Measurements from ENCODE around the gene FBLN7. TPM values are rescaled to one million over a fixed set of nuclear protein-coding genes. Genes with fewer than 3 reads are reported as not detected.

Gene FBLN7
- total and polyA plus RNA-seq, 2 of the 8 experiments (the other 6 are each of a cell fraction or from before 2014, with no cell fraction given): 0.30 to 0.77 TPM

DNA sequence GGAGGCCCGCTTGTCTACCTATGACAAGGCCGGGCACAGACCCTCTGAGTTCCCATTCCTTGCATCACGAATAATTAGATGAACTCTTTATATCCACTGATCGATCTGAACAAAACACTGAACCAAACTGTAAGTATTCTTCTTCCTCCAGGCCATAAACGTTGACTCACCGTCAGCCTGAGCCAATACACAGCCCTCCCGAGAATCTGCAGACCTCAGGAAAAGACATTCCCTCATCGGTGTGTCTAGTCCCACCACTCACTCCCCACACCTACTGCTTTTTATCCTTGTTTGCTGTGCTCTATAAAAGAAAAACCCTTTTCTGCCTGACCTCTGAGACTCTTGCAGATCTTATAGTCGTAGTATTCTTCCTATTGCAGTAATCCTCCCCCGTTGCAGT lies 42.1 kb upstream of the FBLN7 start:
- 90% methylated on average over 10 of the region's 10 CpGs; no CpG with 5 or more reads in 1 of the 2 experiments for WGBS, 2 experiments (ENCODE audit: extremely low coverage in 1 of 2, insufficient coverage in 1 of 2, insufficient read length in 1 of 2, insufficient replicate concordance in 2 of 2, low coverage in 1 of 2, low lambda C conversion rate in 2 of 2, missing lambda C conversion rate in 1 of 2)
- no peak overlapping the region for H2AK5ac ChIP-seq (ENCODE audit: low read depth, low read length)
- H3K4ac ChIP-seq (replicated peaks; ENCODE audit: insufficient read length, low read depth, low read length): no peak overlapping the region
- no peak overlapping the region for H3K27ac ChIP-seq (ENCODE audit: low read depth, low read length)
- no peaks in the 10 kb centered on the region for H3K27me3 ChIP-seq (replicated peaks in 1 of 4; ENCODE audit: control insufficient read depth in 3 of 4, extremely low read depth in 1 of 4, insufficient read depth in 3 of 4, low read length in 3 of 4)
- no peak overlapping the region for H3K4me3 ChIP-seq (ENCODE audit: extremely low read depth in 1 of 4, insufficient read depth in 2 of 4, low read depth in 3 of 4, low read length in 4 of 4)
- H2BK15ac ChIP-seq (ENCODE audit: low read length): no peak overlapping the region
- H3K9ac ChIP-seq (replicated peaks in 1 of 4; ENCODE audit: extremely low read depth in 1 of 4, low read depth in 3 of 4, low read length in 3 of 4): no peak overlapping the region
- H3K23me2 ChIP-seq (ENCODE audit: low read depth, low read length): no peaks in the 10 kb centered on the region
- no peak for FAIRE-seq
- no peak overlapping the region for H2BK5ac ChIP-seq (ENCODE audit: low read depth, low read length)
- H3K9me3 ChIP-seq (ENCODE audit: insufficient read depth in 2 of 2, low read depth in 1 of 2, low read length in 1 of 2): no peaks in the 10 kb centered on the region
- no peak overlapping the region for H2AFZ ChIP-seq (ENCODE audit: low read length)
- H3K79me1 ChIP-seq (ENCODE audit: low read depth, low read length): no peaks in the 10 kb centered on the region
- H2BK12ac ChIP-seq (ENCODE audit: low read depth, low read length): no peak overlapping the region
- no peak overlapping the region for H4K5ac ChIP-seq (ENCODE audit: insufficient read length, low read depth, low read length)
- no peak overlapping the region for H3K56ac ChIP-seq (replicated peaks; ENCODE audit: insufficient read length, low read depth, low read length)
- H2BK120ac ChIP-seq (replicated peaks; ENCODE audit: low read depth, low read length): no peak overlapping the region
- H3K18ac ChIP-seq (ENCODE audit: extremely low read depth, low read length): no peak overlapping the region
- no peaks in the 10 kb centered on the region for H3K4me1 ChIP-seq (replicated peaks in 1 of 4; ENCODE audit: control insufficient read depth in 3 of 4, insufficient read depth in 4 of 4, low read length in 3 of 4)
- no peak overlapping the region for H3K23ac ChIP-seq (ENCODE audit: insufficient read length)
- no peaks in the 10 kb centered on the region for H3K79me2 ChIP-seq (ENCODE audit: control insufficient read depth in 1 of 2, insufficient read depth in 2 of 2, low read length in 2 of 2)
- DNase-seq (ENCODE audit: low read depth in 1 of 2, low spot score in 2 of 2): no peak
- no peak overlapping the region for H2BK20ac ChIP-seq (ENCODE audit: low read length)
- H4K91ac ChIP-seq (replicated peaks; ENCODE audit: insufficient read length, low read length): no peak overlapping the region
- no peak overlapping the region for H3K4me2 ChIP-seq (ENCODE audit: insufficient read depth in 1 of 2, low read depth in 2 of 2, low read length in 2 of 2)
- no peak overlapping the region for H3K14ac ChIP-seq (ENCODE audit: insufficient read length)
- POLR2A ChIA-PET (ENCODE audit: partially characterized antibody): no interaction called here
- CTCF ChIA-PET (ENCODE audit: partially characterized antibody): interaction anchor here (0.7 kb wide), 1 partner anchor 117 kb away, joined by 3 read pairs; no protein-coding TSS in a partner anchor
- no peaks in the 10 kb centered on the region for H4K20me1 ChIP-seq (replicated peaks in 1 of 2; ENCODE audit: control insufficient read depth in 1 of 2, insufficient read depth in 2 of 2, low read length in 2 of 2)
- peaks cover 0 to 9% (median 4%) of the 10 kb centered on the region in 4 experiments; a peak in 4 of 8 replicates for H3K36me3 ChIP-seq (ENCODE audit: control insufficient read depth in 2 of 4, insufficient read depth in 4 of 4, low read length in 3 of 4)
- H4K8ac ChIP-seq (ENCODE audit: extremely low read depth, insufficient read depth, low read length): no peak overlapping the region
- TF ChIP-seq SIRT6 (IDR thresholded peaks at IDR 0.05; ENCODE audit: low read length) (no peak), CHD1 (IDR thresholded peaks at IDR 0.05; ENCODE audit: low read depth, low read length) (no peak), TEAD4 (IDR thresholded peaks at IDR 0.05; ENCODE audit: low read depth, low read length) (no peak), CBX5 (IDR thresholded peaks at IDR 0.05; ENCODE audit: low read depth, low read length) (no peak), POLR2A (IDR thresholded peaks at IDR 0.05; ENCODE audit: control extremely low read depth in 1 of 2, low read depth in 2 of 2, low read length in 2 of 2) (no peak), CTBP2 (IDR thresholded peaks at IDR 0.05; ENCODE audit: borderline replicate concordance, insufficient read depth, insufficient read length, low read length) (no peak), TAF1 (IDR thresholded peaks at IDR 0.05; ENCODE audit: low read depth, low read length) (no peak), JUND (IDR thresholded peaks at IDR 0.05; ENCODE audit: low read length) (no peak), FOSL1 (IDR thresholded peaks at IDR 0.05; ENCODE audit: insufficient read depth, low read depth, low read length) (no peak)
- TF ChIP-seq, protein P1, sequence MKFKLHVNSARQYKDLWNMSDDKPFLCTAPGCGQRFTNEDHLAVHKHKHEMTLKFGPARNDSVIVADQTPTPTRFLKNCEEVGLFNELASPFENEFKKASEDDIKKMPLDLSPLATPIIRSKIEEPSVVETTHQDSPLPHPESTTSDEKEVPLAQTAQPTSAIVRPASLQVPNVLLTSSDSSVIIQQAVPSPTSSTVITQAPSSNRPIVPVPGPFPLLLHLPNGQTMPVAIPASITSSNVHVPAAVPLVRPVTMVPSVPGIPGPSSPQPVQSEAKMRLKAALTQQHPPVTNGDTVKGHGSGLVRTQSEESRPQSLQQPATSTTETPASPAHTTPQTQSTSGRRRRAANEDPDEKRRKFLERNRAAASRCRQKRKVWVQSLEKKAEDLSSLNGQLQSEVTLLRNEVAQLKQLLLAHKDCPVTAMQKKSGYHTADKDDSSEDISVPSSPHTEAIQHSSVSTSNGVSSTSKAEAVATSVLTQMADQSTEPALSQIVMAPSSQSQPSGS (IDR thresholded peaks at IDR 0.05; ENCODE audit: low read length): no peak

All from H1 (cell line).